OCI-M1 (cell line): ENCODE results near the gene ARHGAP23.
"Not testable (repeated sequence)": the region's sequence is repeated elsewhere in the genome, so short reads cannot be mapped to it uniquely, and the experiment has no call there.

Experiments used
- DNase-seq: peaks from one replicate; lab custom pipeline; 2025; lab: John Stamatoyannopoulos, UW

The ARHGAP23 gene

GRCh38 chr17:38491346-38492066 lies 63.2 kb downstream of the ARHGAP23 start:
- DNase-seq, result not testable (repeated sequence)

DNA sequence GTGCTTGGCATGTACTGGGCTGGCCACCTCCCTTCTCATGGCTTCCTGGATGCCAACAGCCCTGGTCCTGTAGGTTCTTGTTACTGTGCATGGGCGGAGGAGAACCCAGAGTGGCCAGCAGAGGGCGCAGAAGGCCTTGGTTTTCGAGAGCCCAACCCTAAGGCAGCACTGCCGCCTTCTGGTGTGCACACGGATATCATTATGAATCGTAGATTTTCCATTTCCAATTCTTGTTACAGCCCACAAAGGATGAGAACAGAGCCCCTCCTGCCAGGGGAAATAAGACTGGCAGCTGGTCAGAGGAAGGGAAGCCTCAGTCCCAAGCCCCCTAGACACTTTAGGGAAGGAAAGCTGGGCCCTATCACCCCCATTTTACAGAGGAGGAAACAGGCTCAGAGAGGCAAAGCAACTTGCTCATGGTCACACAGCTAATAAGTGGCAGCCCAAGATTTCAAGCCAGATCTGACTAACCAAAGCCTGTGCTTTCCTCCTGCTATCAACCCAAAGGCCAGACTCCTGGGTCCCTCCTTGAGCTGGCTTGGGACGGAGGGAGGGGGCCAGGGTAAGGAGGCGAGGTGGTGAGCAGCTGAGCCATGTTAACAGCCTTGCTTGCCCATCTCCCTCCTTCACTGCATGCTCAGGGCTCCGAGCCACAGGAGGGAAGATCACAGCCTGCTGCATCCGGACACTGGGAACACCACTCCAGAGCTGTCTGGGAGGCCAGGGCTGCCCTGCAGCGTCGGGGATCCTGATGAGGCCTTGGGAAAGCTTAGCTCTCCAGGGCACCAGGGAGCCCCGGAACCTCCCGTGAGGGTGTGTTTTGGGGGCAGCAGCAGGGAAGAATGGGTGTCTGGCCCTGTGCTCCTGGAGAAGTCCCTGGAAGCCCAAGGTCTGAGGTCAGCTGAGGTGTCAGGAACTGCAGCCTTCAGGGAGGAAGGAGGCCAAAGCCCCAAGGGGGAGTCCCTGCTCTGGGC lies 64.1 kb downstream of the ARHGAP23 start:
- DNase-seq, result peak; percentile 93

DNA sequence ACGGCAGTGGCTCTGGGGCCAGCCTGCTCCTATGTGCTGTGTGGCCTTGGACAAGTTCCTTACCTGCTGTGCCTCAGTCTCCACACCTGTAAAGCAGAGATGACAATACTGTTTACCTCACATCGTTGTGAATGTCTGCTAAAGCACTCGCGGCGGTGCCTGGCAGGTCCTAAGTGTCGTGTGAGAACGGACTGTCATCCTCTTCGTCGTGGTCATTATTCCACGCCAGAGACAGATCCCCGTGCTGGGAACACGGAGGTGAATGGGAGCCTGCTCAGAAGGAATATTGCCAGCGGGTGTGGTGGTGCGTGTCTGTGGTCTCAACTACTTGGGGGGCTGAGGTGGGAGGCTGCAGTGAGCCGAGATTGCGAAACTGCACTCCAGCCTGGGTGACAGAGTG lies 65.9 kb downstream of the ARHGAP23 start:
- DNase-seq, result not testable (repeated sequence)

- not testable (repeated sequence) for DNase-seq
Measured at GRCh38 chr17:38497656-38498055, 69.4 kb downstream of the ARHGAP23 start.

- DNase-seq, result no peak
Measured at GRCh38 chr17:38498353-38498752, 70.1 kb downstream of the ARHGAP23 start.

GRCh38 chr17:38499230-38499629 lies 71.0 kb downstream of the ARHGAP23 start:
- DNase-seq, result not testable (repeated sequence)

- DNase-seq, result not testable (repeated sequence)
Measured at GRCh38 chr17:38501718-38502117, 73.5 kb downstream of the ARHGAP23 start.

- not testable (repeated sequence) for DNase-seq
Measured at GRCh38 chr17:38503286-38503913, 75.1 kb downstream of the ARHGAP23 start.

DNA sequence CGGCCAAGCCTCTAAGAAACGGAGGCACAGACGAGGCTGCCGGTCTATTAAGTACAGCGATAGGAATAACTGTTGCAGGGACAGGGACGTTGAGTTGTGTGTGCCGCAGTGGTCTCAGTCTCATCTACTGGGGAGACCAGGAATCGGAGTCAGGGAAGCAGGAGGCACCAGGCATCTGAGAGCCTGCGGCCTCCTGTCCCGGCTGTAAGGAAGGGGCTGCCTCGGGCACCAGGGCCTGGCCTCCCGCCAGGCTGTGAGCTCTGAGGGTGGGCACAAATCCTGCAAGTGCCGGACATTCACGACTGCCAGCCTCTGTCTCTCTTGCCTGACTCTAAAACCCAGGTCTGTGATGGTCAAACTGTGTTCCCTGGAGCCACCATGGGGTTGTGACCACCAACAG lies 76.0 kb downstream of the ARHGAP23 start:
- DNase-seq, result no peak

- no peak for DNase-seq
Measured at GRCh38 chr17:38507436-38507835, 79.2 kb downstream of the ARHGAP23 start.

- DNase-seq, result no peak
Measured at GRCh38 chr17:38507921-38508569, 79.8 kb downstream of the ARHGAP23 start.

DNA sequence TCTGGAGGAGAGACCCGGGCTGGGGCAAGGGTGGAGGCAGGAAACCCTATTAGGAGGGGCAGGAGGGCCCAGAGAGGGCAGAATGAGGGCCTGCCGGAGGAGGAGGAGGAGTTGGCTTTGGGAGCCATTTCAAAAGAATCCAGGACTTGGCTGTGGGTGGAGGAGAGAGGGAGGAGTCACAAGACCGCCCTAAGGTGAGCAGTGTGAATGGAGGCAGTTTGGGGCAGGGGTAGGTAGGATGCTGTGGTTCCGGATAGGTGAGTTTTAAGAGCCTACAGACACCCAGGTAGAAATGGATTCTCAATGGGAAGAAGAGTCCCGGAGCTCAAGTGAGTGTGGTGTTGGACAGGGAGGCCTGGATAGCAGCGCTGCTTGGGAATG lies 80.3 kb downstream of the ARHGAP23 start:
- no peak for DNase-seq

DNA sequence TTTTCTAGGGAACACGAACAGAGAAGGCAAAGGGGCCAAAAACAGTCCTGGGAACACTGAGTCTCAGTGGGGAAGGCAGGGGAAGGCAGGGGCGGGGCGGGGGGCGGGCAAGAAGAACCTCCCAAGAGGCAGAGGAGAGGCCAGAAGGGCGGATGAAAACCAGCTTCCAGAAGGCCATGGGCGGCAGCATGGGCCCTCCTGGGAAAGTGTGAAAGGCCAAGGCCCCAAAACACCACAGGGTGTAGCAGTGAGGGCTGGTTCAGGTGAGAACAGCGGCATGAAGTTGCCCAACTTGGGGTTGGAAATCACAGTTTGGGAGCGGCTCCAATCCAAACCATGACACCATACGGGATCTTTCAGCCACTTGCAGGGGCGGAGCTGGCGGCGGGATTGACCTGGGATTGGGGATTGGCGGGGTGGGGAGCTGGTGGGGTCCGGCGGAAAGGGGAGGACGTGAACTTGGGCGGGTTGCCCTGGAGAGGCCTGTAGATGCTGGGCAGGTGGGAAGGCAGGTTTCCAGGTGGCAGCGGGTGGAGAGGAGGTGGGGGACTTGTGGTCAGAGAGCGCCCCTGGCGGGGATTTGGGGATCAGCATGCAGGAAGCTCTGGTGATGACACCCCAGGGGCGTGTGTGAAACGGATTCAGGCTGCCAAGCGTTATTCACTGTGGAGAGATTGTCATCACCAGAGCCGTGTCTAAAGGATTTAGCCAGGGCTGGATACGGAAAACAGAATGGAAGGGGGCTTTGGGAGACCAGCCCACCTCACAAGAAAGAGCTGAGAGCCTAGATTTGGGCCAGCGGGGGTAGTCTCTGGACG lies 80.9 kb downstream of the ARHGAP23 start:
- DNase-seq, result peak; percentile 81

- DNase-seq, result no peak
Measured at GRCh38 chr17:38509772-38510420, 81.6 kb downstream of the ARHGAP23 start.

- no peak for DNase-seq
Measured at GRCh38 chr17:38510421-38511149, 82.3 kb downstream of the ARHGAP23 start.

DNA sequence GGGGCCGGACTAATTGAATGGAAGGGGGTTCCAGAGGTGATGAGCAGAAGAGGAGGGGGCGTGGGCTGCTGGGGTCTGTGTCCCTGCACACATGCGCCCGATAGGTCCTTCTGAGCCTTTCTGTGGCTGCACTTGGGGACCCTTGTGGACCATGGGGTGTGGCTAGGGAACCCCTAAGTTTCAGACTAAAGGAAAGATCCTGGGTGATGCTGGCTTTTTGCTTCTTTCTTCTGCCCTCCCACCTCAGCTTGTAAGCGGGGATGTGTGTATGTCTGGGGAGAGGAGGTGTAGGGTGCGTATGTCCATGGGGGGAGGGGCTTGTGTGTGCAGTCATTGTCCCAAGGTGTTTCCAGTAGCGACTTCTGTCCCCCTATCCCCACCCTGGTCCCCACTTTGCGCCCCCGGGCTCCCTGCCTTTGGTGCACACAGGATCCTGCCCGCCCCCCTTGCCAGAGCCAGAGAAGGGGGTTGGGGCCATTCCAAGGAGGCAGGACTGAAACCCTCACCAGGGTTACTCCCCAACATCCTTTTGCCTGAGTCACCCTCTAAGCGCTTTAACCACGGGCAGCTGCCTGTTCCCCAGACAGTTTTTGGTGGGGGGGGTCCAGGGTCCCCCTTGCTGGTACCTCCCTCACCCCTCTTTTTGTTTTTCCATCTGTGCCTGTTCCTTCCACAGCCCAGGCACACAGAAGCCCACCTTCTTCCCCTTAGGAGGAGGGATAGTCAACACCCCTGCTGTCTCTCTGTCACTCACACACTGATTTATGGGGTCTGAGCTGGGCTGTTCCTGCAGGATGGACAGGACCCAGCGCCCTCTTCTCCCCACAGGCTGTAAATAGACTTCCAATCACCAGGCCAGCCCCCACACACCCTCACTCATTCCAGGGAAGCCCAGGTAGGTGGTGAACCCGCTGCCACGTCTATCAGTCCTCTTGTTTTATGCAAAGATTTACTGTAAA lies 83.2 kb downstream of the ARHGAP23 start:
- no peak for DNase-seq

DNA sequence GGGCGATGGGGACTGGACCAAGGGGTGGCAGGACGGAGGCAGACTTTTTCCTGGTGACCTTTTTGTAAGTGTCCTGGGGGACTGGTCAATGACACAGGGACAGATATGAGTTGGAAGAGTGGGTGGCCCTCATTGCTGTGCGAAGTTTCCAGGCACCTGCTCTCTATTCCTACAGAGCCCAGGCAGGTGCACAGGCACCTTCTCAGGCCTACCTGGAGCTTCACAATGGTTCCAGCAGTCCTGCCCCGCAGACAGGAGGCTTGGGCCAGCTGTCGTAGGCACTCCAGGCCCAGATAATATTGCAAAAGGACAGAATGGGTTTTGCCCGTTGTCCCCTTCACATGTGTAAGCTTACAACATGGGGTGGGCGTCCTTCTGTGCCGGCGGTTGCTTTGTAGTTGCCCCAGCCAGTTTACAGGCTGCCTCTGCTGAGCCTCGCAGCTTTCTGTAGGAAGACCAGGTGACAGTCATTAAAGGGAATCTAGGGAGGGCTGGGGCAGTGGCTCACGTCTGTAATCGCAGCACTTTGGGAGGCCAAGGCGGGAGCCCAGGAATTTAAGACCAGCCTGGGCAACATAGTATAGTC lies 84.3 kb downstream of the ARHGAP23 start:
- no peak for DNase-seq

- not testable (repeated sequence) for DNase-seq
Measured at GRCh38 chr17:38526526-38526925, 98.3 kb downstream of the ARHGAP23 start.
